HEK293 (cell line): ENCODE measurements around the gene ATP5PB.

Experiments used
- CTCF ChIP-seq: fragments of 450-650 bp; formaldehyde crosslinking; IDR thresholded peaks from 2 replicates; pipeline ENCODE4 v1.5.1; 2016; ENCODE audit warnings: missing biosample characterization, missing genetic modification characterization
- ELK4 ChIP-seq: IDR thresholded peaks from 2 replicates; pipeline ENCODE4 v1.6.1; 2011; ENCODE audit warnings: mild to moderate bottlenecking, low read depth, low read length, borderline replicate concordance
- REPIN1 ChIP-seq: fragments of 450-650 bp; formaldehyde crosslinking; IDR thresholded peaks from 2 replicates; pipeline ENCODE4 v1.5.1; 2017; ENCODE audit warnings: missing biosample characterization, missing genetic modification characterization, low read depth
- TSHZ1 ChIP-seq: fragments of 450-650 bp; formaldehyde crosslinking; IDR thresholded peaks from 2 replicates; pipeline ENCODE4 v1.5.1; 2016; ENCODE audit warnings: missing biosample characterization, missing genetic modification characterization, borderline replicate concordance
- YY1 ChIP-seq: fragments of 450-650 bp; formaldehyde crosslinking; IDR thresholded peaks from 2 replicates; pipeline ENCODE4 v1.5.1; 2018; ENCODE audit warnings: missing biosample characterization, missing genetic modification characterization
- YY2 ChIP-seq: fragments of 450-650 bp; formaldehyde crosslinking; IDR thresholded peaks from 2 replicates; pipeline ENCODE4 v1.5.1; 2016; ENCODE audit warnings: missing biosample characterization, missing genetic modification characterization
- ZBTB11 ChIP-seq: fragments of 450-650 bp; formaldehyde crosslinking; conservative IDR thresholded peaks from 2 replicates; pipeline ENCODE4 v1.5.1; 2016; ENCODE audit warnings: low read depth, missing biosample characterization, missing genetic modification characterization
- ZBTB26 ChIP-seq: fragments of 450-650 bp; formaldehyde crosslinking; optimal IDR thresholded peaks from 2 replicates; pipeline ENCODE3; 2016; ENCODE audit warnings: missing biosample characterization, mild to moderate bottlenecking, missing genetic modification characterization
- ZBTB7A ChIP-seq: fragments of 450-650 bp; formaldehyde crosslinking; IDR thresholded peaks from 2 replicates; pipeline ENCODE4 v1.5.1; 2016; ENCODE audit warnings: low read depth, missing biosample characterization, missing genetic modification characterization
- ZNF239 ChIP-seq: fragments of 450-650 bp; formaldehyde crosslinking; IDR thresholded peaks from 2 replicates; pipeline ENCODE4 v1.5.1; 2016; ENCODE audit warnings: missing biosample characterization, missing genetic modification characterization
- ZNF488 ChIP-seq: fragments of 450-650 bp; formaldehyde crosslinking; IDR thresholded peaks from 2 replicates; pipeline ENCODE4 v1.5.1; 2016; ENCODE audit warnings: missing biosample characterization, missing genetic modification characterization
- ZNF529 ChIP-seq: fragments of 450-650 bp; formaldehyde crosslinking; IDR thresholded peaks from 2 replicates; pipeline ENCODE4 v1.5.1; 2017; ENCODE audit warnings: missing genetic modification characterization, missing biosample characterization; ENCODE audit not compliant: insufficient replicate concordance

- TF ChIP-seq ZNF239 (tag by site-specific recombination) = no peak
- TF ChIP-seq TSHZ1 (tag by site-specific recombination) = no peak
- no peak for TF ChIP-seq REPIN1 (tag by site-specific recombination)
- no peak for TF ChIP-seq ZNF488 (tag by site-specific recombination)
- no peak for TF ChIP-seq ZBTB7A (tag by site-specific recombination)
- no peak for TF ChIP-seq ZBTB26 (tag by site-specific recombination)
- no peak for TF ChIP-seq ZBTB11 (tag by site-specific recombination)
- no peak for TF ChIP-seq CTCF
- no peak for TF ChIP-seq YY2
- TF ChIP-seq ZNF529 = no peak
- no peak for TF ChIP-seq ELK4
- TF ChIP-seq YY1 (tag by site-specific recombination) = no peak
These were observed 54.8 kb downstream of the ATP5PB start for GRCh38 chr1:111504097-111504496.
